Measurements from ENCODE around the gene IFI44. TPM values are rescaled to one million over a fixed set of nuclear protein-coding genes. Genes with fewer than 3 reads are reported as not detected.

IFI44 gene
- total and polyA plus RNA-seq, 9 of the 15 experiments (the other 6 are each of a cell fraction or from before 2014, with no cell fraction given): 0.11 TPM; not detected in 8

- TF ChIP-seq SIX5 (IDR thresholded peaks at IDR 0.05; ENCODE audit: borderline replicate concordance in 1 of 2, insufficient read depth in 1 of 2, low read depth in 1 of 2, low read length in 2 of 2): no peak
- TF ChIP-seq HES1 (IDR thresholded peaks at IDR 0.05; ENCODE audit: low read depth): no peak
- TF ChIP-seq NFIC (IDR thresholded peaks at IDR 0.05): no peak
- TF ChIP-seq KAT8 (IDR thresholded peaks at IDR 0.05; ENCODE audit: low read depth): no peak
- no peak for TF ChIP-seq SOX6 (IDR thresholded peaks at IDR 0.05)
- no peak for TF ChIP-seq SLC30A9 (CRISPR knock-in tag; IDR thresholded peaks at IDR 0.05)
- TF ChIP-seq FUS (optimal IDR thresholded peaks at IDR 0.05; ENCODE audit: low read depth, low read length): no peak
Observed at GRCh38 chr1:78624035-78624434, 25.6 kb upstream of the IFI44 start (continued).

GRCh38 chr1:78627321-78627720, 22.3 kb upstream of the IFI44 start:
- Histone ChIP-seq H3K9me1 (ENCODE audit: control insufficient read depth, insufficient read depth, low read length) (no peaks in the 10 kb centered on the region), H3K79me2 (ENCODE audit: control insufficient read depth, insufficient read depth, low read length) (no peaks in the 10 kb centered on the region), H3K4me1 (replicated peaks in 1 of 2; ENCODE audit: control insufficient read depth in 2 of 2, insufficient read depth in 2 of 2, low read length in 2 of 2) (no peaks in the 10 kb centered on the region), H3K4me2 (ENCODE audit: insufficient read depth, low read length) (no peak overlapping the region), H4K20me1 (replicated peaks; ENCODE audit: control insufficient read depth, insufficient read depth, low read length) (no peaks in the 10 kb centered on the region), H3K27me3 (ENCODE audit: control insufficient read depth in 2 of 2, insufficient read depth in 2 of 2, low read length in 2 of 2) (no peaks in the 10 kb centered on the region), H3K4me3 (no peak overlapping the region), H3K9me3 (replicated peaks; ENCODE audit: control insufficient read depth, insufficient read depth, low read depth, low read length) (no peaks in the 10 kb centered on the region), H3K36me3 (ENCODE audit: control insufficient read depth, insufficient read depth, low read length) (no peaks in the 10 kb centered on the region), H2AFZ (ENCODE audit: low read depth, low read length) (no peak overlapping the region), H3K27ac (ENCODE audit: extremely low read depth, low read depth, low read length) (no peak overlapping the region), H3K9ac (ENCODE audit: insufficient read depth in 1 of 2, low read depth in 2 of 2, low read length in 2 of 2) (no peak overlapping the region)
- WGBS (ENCODE audit: insufficient coverage, low coverage, missing lambda C conversion rate): 4% methylated on average over 1 of the region's 1 CpG
- BruUV-seq (replicated peaks): no TSS peak
- ATAC-seq (no peak), DNase-seq (ENCODE audit: extremely low read depth in 1 of 4, low spot score in 3 of 4) (no peak), FAIRE-seq (no peak)
- intact Hi-C loops (cut with micrococcal nuclease): no loop called here
- CTCF ChIA-PET (ENCODE audit: low intra/inter-chr PET ratio): no interaction called here
- in situ Hi-C loops (cut with MboI): no loop called here
- POLR2A ChIA-PET: interaction anchor here (0.6 kb wide), 1 partner anchor 19 kb away, joined by 3 read pairs; no protein-coding TSS in a partner anchor
- TF ChIP-seq FOXO4 (CRISPR knock-in tag; IDR thresholded peaks at IDR 0.05): no peak
- TF ChIP-seq FOXA3 (CRISPR knock-in tag; conservative IDR thresholded peaks at IDR 0.05 in 1 of 2, IDR thresholded peaks at IDR 0.05 in 1 of 2): no peak
- no peak for TF ChIP-seq SREBF2 (CRISPR knock-in tag; IDR thresholded peaks at IDR 0.05)
- TF ChIP-seq NEUROD1 (IDR thresholded peaks at IDR 0.05; ENCODE audit: borderline replicate concordance, low read depth, low read length, partially characterized antibody): no peak
- no peak for TF ChIP-seq SNAPC5 (CRISPR knock-in tag; IDR thresholded peaks at IDR 0.05)
- TF ChIP-seq NFIX (CRISPR knock-in tag; IDR thresholded peaks at IDR 0.05; ENCODE audit: low read depth): no peak
- TF ChIP-seq MAFF (IDR thresholded peaks at IDR 0.05; ENCODE audit: low read length): no peak
- TF ChIP-seq KDM1A (IDR thresholded peaks at IDR 0.05): no peak
- TF ChIP-seq RAD51 (IDR thresholded peaks at IDR 0.05; ENCODE audit: borderline replicate concordance, low read depth): no peak
- TF ChIP-seq ZNF121 (CRISPR knock-in tag; conservative IDR thresholded peaks at IDR 0.05): no peak
- TF ChIP-seq CTBP1 (IDR thresholded peaks at IDR 0.05; ENCODE audit: borderline replicate concordance): no peak

Data from K562 (cell line).